ENCODE data around the gene PIK3R5.

GRCh38 chr17:8922451-8922850 is 43.1 kb downstream of the PIK3R5 start:
- TF ChIP-seq CTCF (IDR thresholded peaks at IDR 0.05) (no peak), POLR2A (IDR thresholded peaks at IDR 0.05) (no peak)
